Measurements from ENCODE around the gene COL27A1. TPM values are rescaled to one million over a fixed set of nuclear protein-coding genes. Genes with fewer than 3 reads are reported as not detected.
"Not testable (repeated sequence)": the region's sequence is repeated elsewhere in the genome, so short reads cannot be mapped to it uniquely, and the experiment has no call there.

Gene COL27A1
- total and polyA plus RNA-seq, 4 donors = 1.9 to 59.4 (median 45.6) TPM

DNA sequence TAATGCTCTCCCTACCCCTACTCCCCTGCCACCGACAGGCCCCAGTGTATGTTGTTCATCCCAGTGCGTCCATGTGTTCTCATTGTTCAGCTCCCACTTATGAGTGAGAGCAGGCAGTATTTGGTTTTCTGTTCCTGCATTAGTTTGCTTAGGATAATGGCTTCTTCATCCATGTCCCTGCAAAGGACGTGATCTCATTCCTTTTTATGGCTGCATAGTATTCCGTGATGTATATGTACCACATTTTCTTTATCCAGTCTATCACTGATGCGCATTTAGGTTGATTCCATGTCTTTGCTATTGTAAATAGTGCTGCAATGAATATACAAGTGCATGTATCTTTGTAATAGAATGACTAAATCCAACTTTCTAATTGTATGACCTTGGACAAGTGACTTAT is 36.1 kb downstream of the COL27A1 start:
- H3K4me3 ChIP-seq (ENCODE audit: low read length in 2 of 2); intact Hi-C loops (cut with DNase I); H3K36me3 ChIP-seq (ENCODE audit: control insufficient read depth in 1 of 2, insufficient read depth in 2 of 2, low read length in 1 of 2); DNase-seq; H3K27me3 ChIP-seq (ENCODE audit: control insufficient read depth in 1 of 2, insufficient read depth in 2 of 2, low read length in 1 of 2); ATAC-seq (ENCODE audit: low FRiP score); H3K9me3 ChIP-seq (ENCODE audit: control insufficient read depth, low read length); H3K27ac ChIP-seq (ENCODE audit: low read depth in 1 of 2, low read length in 2 of 2); H3K4me1 ChIP-seq (ENCODE audit: control insufficient read depth in 1 of 2, insufficient read depth in 2 of 2, low read length in 2 of 2): not testable (repeated sequence)
- WGBS, 2 donors = 96 to 99% methylated on average over 5 of the region's 5 CpGs

DNA sequence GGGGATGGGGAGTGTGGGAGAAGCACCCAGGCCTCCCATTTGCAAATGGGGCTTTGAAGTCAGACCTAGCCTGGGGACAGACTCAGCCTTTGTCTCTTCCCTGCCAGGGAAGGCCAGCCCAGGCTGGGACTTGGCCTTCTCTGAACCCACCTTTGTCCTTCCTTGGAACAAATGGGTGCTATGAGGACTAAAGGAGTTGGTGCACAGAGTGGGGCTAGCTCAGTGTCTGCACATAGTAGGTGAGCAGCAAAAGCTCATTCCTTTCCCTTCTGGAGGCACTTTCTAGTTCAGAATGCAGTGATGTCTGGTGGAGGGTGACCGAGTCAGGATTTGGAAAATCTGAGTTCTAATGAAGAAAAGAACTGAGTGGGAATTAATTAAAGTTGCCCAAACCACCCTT is 37.2 kb downstream of the COL27A1 start:
- H3K27ac ChIP-seq (ENCODE audit: low read depth in 1 of 2, low read length in 2 of 2) = no peak overlapping the region
- no peak for ATAC-seq (ENCODE audit: low FRiP score)
- intact Hi-C loops (cut with DNase I) = no loop called here
- no peaks in the 10 kb centered on the region for H3K9me3 ChIP-seq (ENCODE audit: control insufficient read depth, low read length)
- H3K4me1 ChIP-seq (ENCODE audit: control insufficient read depth in 1 of 2, insufficient read depth in 2 of 2, low read length in 2 of 2) = no peaks in the 10 kb centered on the region
- no peaks in the 10 kb centered on the region for H3K36me3 ChIP-seq (ENCODE audit: control insufficient read depth in 1 of 2, insufficient read depth in 2 of 2, low read length in 1 of 2)
- WGBS, 2 donors = 100% methylated on average over 1 of the region's 1 CpG
- H3K4me3 ChIP-seq (ENCODE audit: low read length in 2 of 2) = no peak overlapping the region
- DNase-seq = no peak
- H3K27me3 ChIP-seq (ENCODE audit: control insufficient read depth in 1 of 2, insufficient read depth in 2 of 2, low read length in 1 of 2) = no peaks in the 10 kb centered on the region

DNA sequence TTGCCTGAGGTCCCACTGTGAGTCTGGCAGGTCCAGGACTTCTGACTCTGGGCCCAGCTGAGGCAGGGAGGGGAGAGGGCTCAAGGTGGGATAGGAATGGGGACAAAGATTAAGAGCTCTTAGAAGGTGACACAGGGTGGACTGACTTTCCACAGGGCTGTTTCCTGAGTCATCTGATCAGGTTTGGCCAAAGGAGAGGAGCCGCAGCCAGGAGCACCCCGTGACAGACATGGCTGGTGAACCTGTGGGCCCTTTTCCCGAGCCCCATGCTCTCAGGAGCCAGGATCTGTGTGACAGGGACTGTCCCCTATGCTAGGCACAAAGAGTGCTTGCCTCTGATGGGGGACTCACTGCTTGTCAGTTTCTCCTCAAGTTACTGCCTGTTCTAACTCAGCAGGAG is 37.8 kb downstream of the COL27A1 start:
- Histone ChIP-seq H3K27me3 (ENCODE audit: control insufficient read depth in 1 of 2, insufficient read depth in 2 of 2, low read length in 1 of 2) (no peaks in the 10 kb centered on the region), H3K36me3 (ENCODE audit: control insufficient read depth in 1 of 2, insufficient read depth in 2 of 2, low read length in 1 of 2) (no peaks in the 10 kb centered on the region), H3K9me3 (ENCODE audit: control insufficient read depth, low read length) (no peaks in the 10 kb centered on the region), H3K4me3 (ENCODE audit: low read length in 2 of 2) (no peak overlapping the region), H3K4me1 (ENCODE audit: control insufficient read depth in 1 of 2, insufficient read depth in 2 of 2, low read length in 2 of 2) (no peaks in the 10 kb centered on the region), H3K27ac (ENCODE audit: low read depth in 1 of 2, low read length in 2 of 2) (no peak overlapping the region)
- 90 to 93% methylated on average over 3 of the region's 3 CpGs for WGBS, 2 donors
- DNase-seq (no peak), ATAC-seq (ENCODE audit: low FRiP score) (no peak)
- intact Hi-C loops (cut with DNase I) = no loop called here

DNA sequence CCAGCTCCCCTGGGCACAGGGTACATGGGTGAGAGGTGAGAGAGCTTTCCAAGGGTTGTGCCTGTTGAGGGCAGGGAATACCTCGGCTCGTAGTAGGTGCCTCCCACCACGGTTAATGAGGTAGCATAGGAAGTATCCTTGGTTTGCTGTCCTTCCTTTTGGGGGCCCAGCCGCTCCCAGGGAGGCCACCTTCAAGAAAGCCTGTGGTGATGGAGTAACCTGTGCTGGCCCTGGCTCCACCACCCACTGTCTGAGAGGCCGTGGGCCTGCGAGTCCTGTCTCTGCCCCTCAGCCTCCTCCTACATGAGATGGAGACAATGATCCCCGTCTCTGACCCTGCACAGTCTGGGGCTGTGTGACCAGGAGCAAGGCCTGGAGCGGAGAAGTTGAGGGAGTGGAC is 40.8 kb downstream of the COL27A1 start:
- WGBS, 2 donors = 92 to 94% methylated on average over 8 of the region's 8 CpGs

DNA sequence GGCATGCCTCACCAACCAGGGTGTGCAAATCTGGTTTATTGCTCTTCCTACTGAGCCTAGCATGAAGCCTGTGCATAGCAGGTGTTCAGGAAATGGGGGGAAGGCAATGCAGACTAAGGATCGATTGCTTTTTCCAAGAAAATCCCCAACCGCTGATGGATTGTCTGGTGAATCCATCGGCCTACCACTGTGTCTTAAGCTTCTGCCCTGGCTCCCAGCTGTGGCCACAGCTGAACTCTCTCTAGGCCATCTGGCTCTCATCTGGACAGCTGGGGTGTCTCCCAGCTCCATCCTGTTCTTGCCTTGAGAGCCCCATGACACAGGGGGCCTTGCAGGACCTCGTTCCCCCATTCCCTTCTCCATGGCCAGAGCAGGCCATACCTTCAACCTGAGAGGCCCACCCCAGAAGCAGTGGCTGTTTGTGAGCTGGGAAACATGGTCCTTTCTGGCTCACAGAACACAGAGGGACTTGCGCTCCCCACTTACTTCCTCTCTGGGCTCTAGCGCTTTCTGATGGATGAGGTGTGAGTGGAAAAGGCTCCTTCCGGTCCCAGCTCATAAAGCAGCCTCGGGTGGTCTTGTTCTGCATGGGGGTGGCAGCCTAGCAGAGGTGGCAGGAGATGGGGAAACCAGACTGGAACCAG is 41.8 kb downstream of the COL27A1 start:
- Histone ChIP-seq H3K36me3 (ENCODE audit: control insufficient read depth in 1 of 2, insufficient read depth in 2 of 2, low read length in 1 of 2) (no peaks in the 10 kb centered on the region), H3K9me3 (ENCODE audit: control insufficient read depth, low read length) (no peaks in the 10 kb centered on the region), H3K27me3 (ENCODE audit: control insufficient read depth in 1 of 2, insufficient read depth in 2 of 2, low read length in 1 of 2) (no peaks in the 10 kb centered on the region), H3K4me3 (ENCODE audit: low read length in 2 of 2) (no peak overlapping the region), H3K27ac (ENCODE audit: low read depth in 1 of 2, low read length in 2 of 2) (no peak overlapping the region), H3K4me1 (ENCODE audit: control insufficient read depth in 1 of 2, insufficient read depth in 2 of 2, low read length in 2 of 2) (no peaks in the 10 kb centered on the region)
- WGBS, 2 donors = 77 to 78% methylated on average over 8 of the region's 8 CpGs
- intact Hi-C loops (cut with DNase I) = no loop called here
- ATAC-seq (ENCODE audit: low FRiP score) = no peak
- no peak for DNase-seq

More for the DNA sequence above, 40.8 kb downstream of the COL27A1 start:
- Histone ChIP-seq H3K27ac (ENCODE audit: low read depth in 1 of 2, low read length in 2 of 2) (no peak overlapping the region), H3K9me3 (ENCODE audit: control insufficient read depth, low read length) (no peaks in the 10 kb centered on the region), H3K4me3 (ENCODE audit: low read length in 2 of 2) (no peak overlapping the region), H3K4me1 (ENCODE audit: control insufficient read depth in 1 of 2, insufficient read depth in 2 of 2, low read length in 2 of 2) (no peaks in the 10 kb centered on the region), H3K36me3 (ENCODE audit: control insufficient read depth in 1 of 2, insufficient read depth in 2 of 2, low read length in 1 of 2) (no peaks in the 10 kb centered on the region), H3K27me3 (ENCODE audit: control insufficient read depth in 1 of 2, insufficient read depth in 2 of 2, low read length in 1 of 2) (no peaks in the 10 kb centered on the region)
- no peak for DNase-seq
- ATAC-seq (ENCODE audit: low FRiP score) = no peak
- intact Hi-C loops (cut with DNase I) = no loop called here

DNA sequence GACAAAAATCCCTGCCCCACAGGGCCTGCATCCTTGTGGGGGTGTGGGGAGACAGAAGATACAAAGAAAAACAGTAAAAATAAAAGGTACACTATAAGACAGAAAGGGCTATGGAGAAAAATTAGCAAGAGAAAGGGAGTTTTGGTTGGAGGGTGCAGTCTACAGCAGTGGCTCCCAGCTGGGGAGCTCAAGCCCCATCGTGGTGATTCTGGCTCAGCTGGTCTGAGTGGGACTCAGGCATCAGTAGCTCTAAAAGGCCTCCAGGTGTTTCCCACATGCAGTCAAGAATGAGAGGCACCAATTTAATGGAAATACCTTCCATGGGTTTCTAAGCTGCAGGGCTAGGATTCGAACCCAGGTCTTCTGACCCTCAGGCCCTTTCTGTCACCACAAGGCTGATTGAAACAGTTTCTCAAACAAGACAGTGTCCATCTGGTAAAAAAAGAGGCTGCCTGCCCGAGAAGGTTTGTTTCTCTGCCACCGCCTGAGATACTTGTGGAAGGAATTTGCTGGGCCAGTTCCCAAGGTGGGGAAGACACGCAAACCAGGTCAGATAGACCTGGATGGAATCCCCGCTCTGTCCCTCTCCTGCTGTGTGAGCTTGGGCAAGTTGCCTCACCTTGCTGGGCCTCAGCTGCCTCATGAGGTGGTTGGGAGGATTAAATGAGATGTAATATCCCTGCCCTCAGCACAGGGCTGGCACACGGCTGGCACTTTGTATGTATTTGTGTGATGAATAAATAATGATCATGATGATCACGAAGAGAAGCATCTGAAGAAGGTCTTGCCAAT is 43.1 kb downstream of the COL27A1 start:
- no peaks in the 10 kb centered on the region for H3K27me3 ChIP-seq (ENCODE audit: control insufficient read depth in 1 of 2, insufficient read depth in 2 of 2, low read length in 1 of 2)
- intact Hi-C loops (cut with DNase I) = no loop called here
- H3K4me3 ChIP-seq (ENCODE audit: low read length in 2 of 2) = no peak overlapping the region
- 44 to 51% methylated on average over 8 of the region's 8 CpGs for WGBS, 2 donors
- H3K4me1 ChIP-seq (ENCODE audit: control insufficient read depth in 1 of 2, insufficient read depth in 2 of 2, low read length in 2 of 2) = no peaks in the 10 kb centered on the region
- no peaks in the 10 kb centered on the region for H3K36me3 ChIP-seq (ENCODE audit: control insufficient read depth in 1 of 2, insufficient read depth in 2 of 2, low read length in 1 of 2)
- ATAC-seq (ENCODE audit: low FRiP score) = no peak
- no peak overlapping the region for H3K27ac ChIP-seq (ENCODE audit: low read depth in 1 of 2, low read length in 2 of 2)
- DNase-seq = no peak
- H3K9me3 ChIP-seq (ENCODE audit: control insufficient read depth, low read length) = no peaks in the 10 kb centered on the region

DNA sequence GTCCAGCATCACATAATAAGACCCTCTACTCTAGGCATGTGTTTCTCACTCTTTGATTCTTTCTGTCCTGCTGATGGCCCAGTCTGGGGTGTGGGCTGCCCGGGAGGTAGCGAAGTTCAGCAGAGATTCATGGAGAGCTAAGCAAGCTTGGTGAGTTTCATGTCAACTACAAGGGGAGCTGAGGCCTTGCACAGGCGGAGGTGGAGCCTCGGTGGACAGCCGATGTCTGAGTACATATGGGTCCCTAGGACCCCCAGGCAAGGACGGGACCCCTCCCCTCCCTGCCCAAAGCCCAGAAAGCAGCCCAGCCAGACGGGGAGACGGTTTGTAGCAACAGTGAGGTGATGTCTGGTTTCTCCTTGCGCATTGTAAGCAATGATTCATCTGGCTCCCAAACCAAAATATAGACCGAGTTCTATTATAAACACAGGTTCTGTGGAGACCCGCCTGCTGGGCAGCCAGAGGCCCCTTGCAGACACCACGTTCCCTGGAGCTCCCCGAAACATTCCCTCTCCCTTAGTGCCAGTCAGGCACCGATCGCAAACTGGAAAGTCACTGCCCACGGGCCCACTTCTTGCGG is 45.5 kb downstream of the COL27A1 start:
- Histone ChIP-seq H3K27ac (ENCODE audit: low read depth in 1 of 2, low read length in 2 of 2) (peak overlapping the region in 1 of 2 donors; percentile 4), H3K36me3 (ENCODE audit: control insufficient read depth in 1 of 2, insufficient read depth in 2 of 2, low read length in 1 of 2) (no peaks in the 10 kb centered on the region), H3K9me3 (ENCODE audit: control insufficient read depth, low read length) (no peaks in the 10 kb centered on the region), H3K27me3 (ENCODE audit: control insufficient read depth in 1 of 2, insufficient read depth in 2 of 2, low read length in 1 of 2) (no peaks in the 10 kb centered on the region), H3K4me1 (ENCODE audit: control insufficient read depth in 1 of 2, insufficient read depth in 2 of 2, low read length in 2 of 2) (peaks cover 0 to 5% of the 10 kb centered on the region in 2 donors), H3K4me3 (ENCODE audit: low read length in 2 of 2) (no peak overlapping the region)
- WGBS, 2 donors = 11 to 21% methylated on average over 17 of the region's 17 CpGs
- ATAC-seq (ENCODE audit: low FRiP score) = no peak
- intact Hi-C loops (cut with DNase I) = no loop called here
- DNase-seq = no peak

DNA sequence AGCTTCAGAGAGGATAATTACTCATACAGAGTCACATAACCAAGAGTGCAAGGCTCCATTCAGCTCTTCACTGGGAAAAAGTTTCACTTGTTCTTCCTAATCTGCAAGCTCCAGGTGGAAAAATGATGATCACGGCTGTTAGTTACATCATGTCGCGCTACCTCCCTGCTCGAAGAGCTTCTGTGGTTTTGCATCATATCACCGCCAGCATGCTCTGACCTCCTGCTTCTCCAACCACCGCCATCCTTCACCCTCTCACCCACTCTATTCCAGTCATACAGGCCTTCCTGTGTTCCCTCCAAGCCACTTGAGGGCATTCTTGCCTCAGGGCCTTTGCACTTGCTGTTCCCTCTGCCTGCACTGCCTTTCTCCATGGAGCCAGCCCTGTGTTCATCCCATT is 47.1 kb downstream of the COL27A1 start:
- Histone ChIP-seq H3K9me3 (ENCODE audit: control insufficient read depth, low read length) (no peaks in the 10 kb centered on the region), H3K27me3 (ENCODE audit: control insufficient read depth in 1 of 2, insufficient read depth in 2 of 2, low read length in 1 of 2) (no peaks in the 10 kb centered on the region), H3K27ac (ENCODE audit: low read depth in 1 of 2, low read length in 2 of 2) (no peak overlapping the region), H3K36me3 (ENCODE audit: control insufficient read depth in 1 of 2, insufficient read depth in 2 of 2, low read length in 1 of 2) (no peaks in the 10 kb centered on the region), H3K4me3 (ENCODE audit: low read length in 2 of 2) (no peak overlapping the region), H3K4me1 (ENCODE audit: control insufficient read depth in 1 of 2, insufficient read depth in 2 of 2, low read length in 2 of 2) (peaks cover 2 to 5% of the 10 kb centered on the region in 2 donors)
- ATAC-seq (ENCODE audit: low FRiP score) = no peak
- intact Hi-C loops (cut with DNase I) = no loop called here
- WGBS, 2 donors = 95 to 96% methylated on average over 6 of the region's 6 CpGs
- DNase-seq = no peak

DNA sequence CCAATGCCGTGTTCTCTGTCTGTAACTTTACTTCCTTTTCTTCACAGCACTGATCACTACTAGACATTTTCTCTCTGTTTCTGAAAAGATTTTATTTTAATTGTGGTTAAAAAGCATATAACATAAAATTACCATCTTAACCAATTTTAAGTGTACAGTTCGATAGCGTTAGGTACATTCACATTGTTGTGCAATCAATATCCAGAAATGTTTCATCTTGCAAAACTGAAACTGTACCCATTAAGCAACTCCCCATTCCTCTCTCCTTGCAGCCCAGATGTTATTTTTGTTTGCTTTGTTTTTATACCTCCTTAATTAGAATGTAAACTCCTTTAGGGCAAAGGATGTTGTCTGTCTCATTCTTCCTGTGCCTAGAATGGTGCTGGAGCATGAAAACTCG is 47.5 kb downstream of the COL27A1 start:
- no peaks in the 10 kb centered on the region for H3K27me3 ChIP-seq (ENCODE audit: control insufficient read depth in 1 of 2, insufficient read depth in 2 of 2, low read length in 1 of 2)
- H3K36me3 ChIP-seq (ENCODE audit: control insufficient read depth in 1 of 2, insufficient read depth in 2 of 2, low read length in 1 of 2) = no peaks in the 10 kb centered on the region
- no peak overlapping the region for H3K4me3 ChIP-seq (ENCODE audit: low read length in 2 of 2)
- DNase-seq (no peak), ATAC-seq (ENCODE audit: low FRiP score) (no peak)
- peaks cover 4 to 5% of the 10 kb centered on the region in 2 donors for H3K4me1 ChIP-seq (ENCODE audit: control insufficient read depth in 1 of 2, insufficient read depth in 2 of 2, low read length in 2 of 2)
- intact Hi-C loops (cut with DNase I) = no loop called here
- H3K9me3 ChIP-seq (ENCODE audit: control insufficient read depth, low read length) = no peaks in the 10 kb centered on the region
- 74 to 79% methylated on average over 4 of the region's 4 CpGs for WGBS, 2 donors
- H3K27ac ChIP-seq (ENCODE audit: low read depth in 1 of 2, low read length in 2 of 2) = no peak overlapping the region
